ENCODE results near the gene FGF6.
A peak's percentile ranks its signal among the peaks of the same experiment; 100 is the strongest.
"Not testable (repeated sequence)": the region's sequence is repeated elsewhere in the genome, so short reads cannot be mapped to it uniquely, and the experiment has no call there.

The FGF6 gene, protein sequence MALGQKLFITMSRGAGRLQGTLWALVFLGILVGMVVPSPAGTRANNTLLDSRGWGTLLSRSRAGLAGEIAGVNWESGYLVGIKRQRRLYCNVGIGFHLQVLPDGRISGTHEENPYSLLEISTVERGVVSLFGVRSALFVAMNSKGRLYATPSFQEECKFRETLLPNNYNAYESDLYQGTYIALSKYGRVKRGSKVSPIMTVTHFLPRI

DNA sequence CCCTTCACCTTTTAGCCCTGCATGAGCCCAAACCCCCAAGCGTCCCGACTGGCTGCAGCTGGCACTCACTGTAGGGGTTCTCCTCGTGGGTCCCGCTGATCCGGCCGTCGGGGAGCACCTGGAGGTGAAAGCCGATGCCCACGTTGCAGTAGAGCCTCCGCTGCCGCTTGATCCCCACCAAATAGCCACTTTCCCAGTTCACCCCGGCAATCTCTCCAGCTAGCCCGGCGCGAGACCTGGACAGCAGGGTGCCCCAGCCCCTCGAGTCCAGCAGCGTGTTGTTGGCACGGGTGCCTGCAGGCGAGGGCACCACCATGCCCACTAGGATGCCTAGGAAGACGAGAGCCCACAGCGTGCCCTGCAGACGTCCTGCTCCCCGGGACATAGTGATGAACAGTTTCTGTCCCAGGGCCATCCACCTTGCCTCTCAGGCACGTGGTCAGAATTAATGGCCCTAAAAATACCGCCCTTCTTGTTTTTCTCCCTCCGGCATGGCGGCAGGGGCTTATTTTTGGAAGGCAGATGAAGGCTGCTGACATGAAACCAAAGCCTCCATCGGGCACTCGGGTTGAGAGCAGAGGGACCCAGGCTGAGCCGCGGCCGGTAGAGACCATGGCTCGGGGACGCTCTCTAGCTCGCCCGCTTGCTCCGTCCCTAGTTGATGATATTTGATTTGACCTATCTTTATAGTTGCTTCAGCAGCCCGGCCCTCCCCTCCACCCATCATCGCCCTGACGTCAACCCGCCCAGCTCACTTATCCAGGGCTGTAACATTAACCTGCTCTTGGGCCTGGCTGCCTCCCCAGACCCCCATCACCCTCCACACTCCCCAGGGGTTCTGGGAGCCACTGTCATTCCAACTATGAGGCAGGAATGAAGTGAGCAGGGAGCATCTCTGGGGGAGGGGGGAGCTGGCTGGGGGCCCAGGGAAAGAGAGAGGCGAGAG, at the start of gene FGF6:
TSS of gene FGF6 (minus strand) at position 660 of the 946 bp plus-strand sequence. CDS start at position 415, 245 bp downstream.
- no peak for DNase-seq (ENCODE audit: low read depth, low spot score)

GRCh38 chr12:4490973-4491372, 45.4 kb upstream of the FGF6 start:
- no peak for DNase-seq (ENCODE audit: low read depth, low spot score)

DNA sequence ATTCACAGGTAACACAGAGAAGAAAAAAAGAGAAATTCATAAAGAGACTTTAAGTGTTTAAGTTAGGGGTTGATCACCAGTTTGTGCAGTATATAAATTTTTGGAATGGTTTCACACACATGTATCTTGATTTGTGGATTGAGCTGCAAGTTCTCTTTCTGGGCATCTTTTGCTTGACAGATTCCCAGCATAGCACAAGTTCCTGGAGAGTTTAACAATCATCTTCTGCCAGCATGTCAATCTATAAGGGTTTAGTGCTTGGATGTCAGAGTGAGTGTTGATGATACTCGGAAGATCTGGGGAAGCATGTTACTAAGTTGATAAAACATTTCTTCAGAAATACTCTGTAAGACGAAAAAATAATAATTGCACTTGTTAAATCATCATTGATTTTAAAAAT, 43.9 kb upstream of the FGF6 start:
- no peak for DNase-seq (ENCODE audit: low read depth, low spot score)

DNA sequence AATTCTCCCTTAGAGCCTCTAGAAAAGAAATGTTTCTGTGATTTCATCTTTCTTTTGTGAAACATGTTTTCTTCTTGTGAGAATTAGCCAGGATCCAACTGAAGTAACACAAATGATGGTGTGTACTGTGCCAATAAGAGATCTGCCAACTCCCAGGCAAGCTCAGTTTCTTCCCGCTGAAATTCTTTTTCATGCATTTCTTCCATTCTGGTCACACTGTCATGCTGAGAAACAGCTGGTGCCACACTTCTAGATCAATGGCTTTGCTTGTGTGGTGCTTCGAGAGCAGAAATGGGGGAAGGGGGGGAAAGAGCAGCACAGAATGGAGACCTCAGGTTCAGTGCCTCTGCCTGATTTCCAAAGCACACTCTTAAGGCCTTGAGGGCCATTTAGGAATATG, 41.4 kb upstream of the FGF6 start:
- DNase-seq (ENCODE audit: low read depth, low spot score): no peak

DNA sequence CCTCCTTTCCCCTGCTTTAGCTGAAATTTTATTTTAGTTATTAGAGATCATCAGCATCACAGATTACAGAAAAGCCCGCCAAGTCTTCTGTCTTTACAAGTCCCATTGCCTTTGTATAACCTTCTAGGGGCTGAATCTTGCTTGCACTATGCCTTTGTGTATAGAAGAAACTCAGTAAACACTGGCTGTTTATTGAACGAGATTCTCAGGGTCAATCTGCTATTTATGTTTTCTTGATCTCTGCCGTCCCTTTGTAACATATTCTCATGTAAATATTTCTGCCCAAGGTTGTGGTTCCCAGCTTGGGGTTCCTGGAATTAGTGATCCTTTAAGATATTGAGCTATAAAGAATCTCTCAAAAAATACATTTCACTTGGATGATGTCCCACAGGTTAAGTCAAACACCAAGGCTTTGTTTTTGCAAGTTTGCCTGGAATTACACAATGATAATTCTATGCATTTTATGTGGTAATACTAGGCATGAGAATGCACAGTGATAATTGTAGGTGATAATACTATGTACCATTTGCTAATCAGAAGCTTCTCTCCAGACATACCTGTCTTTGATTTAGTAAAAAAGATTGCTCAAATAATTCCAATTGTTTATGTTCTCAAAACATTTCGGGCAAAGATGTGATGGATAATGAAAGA, 40.6 kb upstream of the FGF6 start:
- DNase-seq (ENCODE audit: low read depth, low spot score): no peak

DNA sequence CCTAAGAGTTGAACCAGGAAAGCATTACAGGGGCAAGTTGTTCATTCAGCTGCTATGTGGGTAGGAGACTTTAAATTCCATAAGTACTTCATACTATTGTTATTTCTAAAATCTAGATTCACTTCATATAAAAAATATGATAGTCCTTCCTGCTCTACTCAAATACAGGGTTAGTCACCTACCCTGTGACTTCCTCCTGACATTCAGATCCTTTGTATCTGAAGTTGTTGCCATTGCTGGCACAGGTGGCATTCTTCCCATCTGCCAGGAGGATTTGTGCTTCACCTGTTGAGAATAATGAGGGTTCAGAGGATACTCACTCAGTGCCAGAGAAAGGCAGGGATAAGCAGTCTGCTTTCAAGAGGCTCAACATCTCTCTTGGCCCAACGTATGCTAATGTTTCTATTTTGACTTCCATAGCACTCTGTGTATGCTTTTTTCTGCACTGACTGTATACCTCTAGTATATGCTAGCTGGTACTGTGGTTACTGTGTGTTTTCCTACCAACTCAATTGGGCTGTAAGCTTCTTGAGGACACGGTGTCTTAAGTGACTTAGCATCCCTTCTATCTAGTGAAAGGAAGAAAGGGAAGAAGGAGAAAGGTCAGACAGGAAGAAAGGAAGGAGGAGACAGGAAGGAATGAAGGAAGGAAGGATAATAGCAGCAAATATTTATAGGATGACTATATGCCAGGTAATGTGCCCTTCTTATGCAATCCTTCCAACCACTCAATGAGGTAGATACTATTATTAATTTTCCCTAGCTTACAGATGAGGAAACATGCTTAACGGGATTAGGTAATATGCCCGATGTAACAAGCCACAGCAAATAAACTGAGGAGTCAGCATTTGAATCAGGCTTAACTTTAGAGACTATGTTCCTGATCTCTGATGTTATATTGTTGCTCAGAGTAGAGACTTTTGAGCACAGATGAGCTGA, 38.5 kb upstream of the FGF6 start:
- DNase-seq (ENCODE audit: low read depth, low spot score): no peak

DNA sequence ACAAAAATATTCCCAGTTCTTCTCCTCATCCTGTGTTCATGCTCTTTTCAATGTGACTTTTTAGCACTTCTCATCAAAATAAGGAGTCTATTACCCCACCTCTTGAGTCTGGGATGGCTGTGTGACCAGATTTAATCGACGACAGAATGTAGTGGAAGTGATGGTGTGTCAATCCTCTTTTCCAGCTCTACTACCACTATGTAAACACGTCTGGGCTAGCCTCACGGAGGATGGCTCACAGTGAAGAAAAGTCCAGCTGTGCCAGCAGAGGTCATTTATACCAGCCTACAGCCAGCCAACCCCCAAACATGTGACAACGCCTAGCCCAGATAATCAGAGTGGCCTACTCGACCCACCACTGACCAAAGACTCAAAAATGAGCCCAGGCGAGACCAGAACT, 37.3 kb upstream of the FGF6 start:
- no peak for DNase-seq (ENCODE audit: low read depth, low spot score)

- no peak for DNase-seq (ENCODE audit: low read depth, low spot score)
Measured at GRCh38 chr12:4478933-4479332, 33.3 kb upstream of the FGF6 start.

DNA sequence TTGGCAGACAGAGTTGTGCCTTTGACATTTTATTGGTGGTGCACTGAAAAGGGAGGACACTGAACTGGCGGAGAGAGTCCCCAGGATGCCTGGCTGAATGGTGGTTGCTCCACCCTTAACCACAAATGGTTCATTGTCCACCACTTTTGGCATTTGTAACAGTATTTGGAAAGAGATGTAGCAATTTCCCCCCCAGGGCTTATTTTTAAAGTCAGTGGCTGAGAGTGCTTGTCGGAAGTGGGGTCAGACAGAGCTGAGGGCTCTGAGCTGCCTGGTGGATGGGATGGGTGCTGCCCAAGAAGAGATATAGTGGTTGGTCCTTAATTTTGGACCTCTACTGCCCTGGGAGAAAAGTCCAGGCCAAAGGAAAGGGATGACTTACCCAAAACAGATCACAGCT, 31.5 kb upstream of the FGF6 start:
- DNase-seq (ENCODE audit: low read depth, low spot score): no peak

- no peak for DNase-seq (ENCODE audit: low read depth, low spot score)
Measured at GRCh38 chr12:4472046-4472445, 26.4 kb upstream of the FGF6 start.

DNA sequence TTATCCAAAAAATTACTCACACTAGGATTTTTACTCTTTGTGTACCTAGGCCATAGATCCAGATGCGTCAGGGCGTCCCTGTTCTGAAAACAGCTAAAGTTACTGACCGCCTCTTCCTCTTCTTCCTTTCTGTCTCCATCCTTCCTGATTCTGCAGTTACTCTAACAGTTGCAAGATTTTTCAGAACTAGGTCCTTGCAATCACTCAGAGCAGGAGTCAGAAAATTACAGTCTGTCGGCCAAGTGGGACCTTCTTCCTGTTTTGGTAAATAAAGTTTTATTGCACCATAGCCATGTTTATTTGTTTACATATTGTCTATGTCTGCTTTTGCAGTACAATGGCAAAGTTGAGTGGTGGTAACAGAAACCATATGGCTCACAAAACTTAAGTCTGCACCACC, 25.6 kb upstream of the FGF6 start:
- no peak for DNase-seq (ENCODE audit: low read depth, low spot score)

DNA sequence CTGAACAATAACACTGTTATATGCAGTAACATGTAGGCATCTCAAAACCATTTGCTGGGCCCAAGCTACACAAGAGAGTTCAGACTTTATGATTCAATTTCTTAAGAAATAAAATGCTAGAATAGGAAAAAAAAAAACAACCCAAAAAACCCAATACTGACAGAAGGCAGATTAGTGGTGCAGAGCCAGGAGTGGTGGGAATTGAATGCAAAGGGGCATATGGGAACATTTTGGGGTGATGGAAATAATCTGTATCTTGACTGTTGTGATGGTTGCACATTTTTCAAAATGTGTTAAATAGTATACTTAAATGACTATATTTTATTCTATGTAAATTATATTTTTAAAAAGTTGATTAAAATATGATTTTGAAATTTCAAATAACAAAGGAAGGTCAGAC, 23.4 kb upstream of the FGF6 start:
- DNase-seq (ENCODE audit: low read depth, low spot score): no peak

DNA sequence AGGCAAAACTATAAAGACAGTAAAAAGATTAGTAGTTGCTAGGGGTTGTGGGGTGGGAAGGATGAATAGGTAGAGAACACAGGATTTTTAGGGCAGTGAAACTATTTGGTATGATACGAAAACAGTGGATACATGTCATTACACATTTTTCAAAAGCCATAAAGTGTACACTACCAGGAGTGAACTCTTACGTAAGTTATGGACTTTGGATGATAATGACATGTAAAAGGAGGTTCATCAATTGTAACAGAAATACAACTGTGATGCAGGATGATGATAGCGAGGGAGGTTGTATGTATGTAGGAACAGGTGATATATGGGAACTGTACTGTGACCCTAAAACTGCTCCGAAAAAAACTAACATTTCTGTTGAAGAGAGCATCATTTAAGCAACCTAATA, 15.1 kb upstream of the FGF6 start:
- DNase-seq (ENCODE audit: low read depth, low spot score): no peak

GRCh38 chr12:4455849-4456248, 10.2 kb upstream of the FGF6 start:
- DNase-seq (ENCODE audit: low read depth, low spot score): not testable (repeated sequence)

DNA sequence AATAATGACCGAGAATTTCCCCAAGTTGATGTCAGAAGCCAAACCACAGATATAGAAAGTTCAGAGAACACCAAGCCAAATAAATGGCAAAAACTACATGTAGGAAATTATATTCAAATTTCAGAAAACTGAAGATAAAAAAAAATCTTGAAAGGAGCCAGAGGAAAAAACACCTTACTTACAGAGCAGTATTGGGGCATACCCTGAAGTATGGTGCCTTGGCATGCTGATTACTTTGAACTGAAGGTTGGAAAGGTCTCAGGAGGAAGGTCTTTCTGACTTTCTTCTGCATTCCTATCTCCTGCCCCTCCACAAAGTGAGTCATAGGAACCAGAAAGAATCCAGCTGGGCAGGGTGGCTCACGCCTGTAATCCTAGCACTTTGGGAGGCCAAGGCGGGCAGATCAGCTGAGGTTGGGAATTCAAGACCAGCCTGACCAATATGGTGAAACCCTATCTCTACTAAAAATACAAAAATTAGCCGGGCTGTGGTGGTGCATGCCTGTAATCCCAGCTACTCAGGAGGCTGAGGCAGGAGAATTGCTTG, 8.8 kb upstream of the FGF6 start:
- no peak for DNase-seq (ENCODE audit: low read depth, low spot score)

- DNase-seq (ENCODE audit: low read depth, low spot score): no peak
Measured at GRCh38 chr12:4451694-4452093, 6.1 kb upstream of the FGF6 start.

DNA sequence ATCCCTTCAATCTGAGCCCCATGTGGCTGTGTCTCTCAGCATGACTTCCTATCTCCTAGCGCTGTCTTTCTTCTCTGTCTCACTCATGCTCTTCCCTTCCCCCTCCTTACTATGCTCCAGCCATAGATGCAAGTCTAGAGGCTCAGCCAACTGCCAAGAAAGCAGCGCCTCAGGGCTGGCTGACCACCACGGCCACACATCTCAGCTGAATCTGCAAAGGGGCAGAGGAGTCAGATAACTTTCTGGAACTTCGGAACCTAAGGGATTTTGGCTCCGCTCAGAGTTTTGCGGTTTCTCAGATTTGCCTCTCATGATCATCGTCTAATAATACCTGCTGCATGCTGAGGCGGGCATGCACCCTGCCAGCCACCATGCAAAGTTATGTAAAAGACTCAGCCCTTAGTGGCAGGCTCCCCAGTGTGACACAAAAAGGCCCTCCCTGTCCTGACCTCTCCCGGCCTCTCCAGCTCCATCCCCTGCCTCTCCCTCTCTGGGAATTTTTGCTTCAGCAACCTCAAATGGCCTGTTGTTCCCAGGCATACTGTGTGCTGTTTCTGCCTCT, 5.0 kb upstream of the FGF6 start:
- DNase-seq (ENCODE audit: low read depth, low spot score): peak; percentile 22

GRCh38 chr12:4449851-4450221, 4.2 kb upstream of the FGF6 start:
- DNase-seq (ENCODE audit: low read depth, low spot score): no peak

GRCh38 chr12:4448943-4449850, 3.6 kb upstream of the FGF6 start:
- DNase-seq (ENCODE audit: low read depth, low spot score): no peak

All from astrocyte of the hippocampus (primary cell).